ENCODE data around the gene FOSL2.

DNA sequence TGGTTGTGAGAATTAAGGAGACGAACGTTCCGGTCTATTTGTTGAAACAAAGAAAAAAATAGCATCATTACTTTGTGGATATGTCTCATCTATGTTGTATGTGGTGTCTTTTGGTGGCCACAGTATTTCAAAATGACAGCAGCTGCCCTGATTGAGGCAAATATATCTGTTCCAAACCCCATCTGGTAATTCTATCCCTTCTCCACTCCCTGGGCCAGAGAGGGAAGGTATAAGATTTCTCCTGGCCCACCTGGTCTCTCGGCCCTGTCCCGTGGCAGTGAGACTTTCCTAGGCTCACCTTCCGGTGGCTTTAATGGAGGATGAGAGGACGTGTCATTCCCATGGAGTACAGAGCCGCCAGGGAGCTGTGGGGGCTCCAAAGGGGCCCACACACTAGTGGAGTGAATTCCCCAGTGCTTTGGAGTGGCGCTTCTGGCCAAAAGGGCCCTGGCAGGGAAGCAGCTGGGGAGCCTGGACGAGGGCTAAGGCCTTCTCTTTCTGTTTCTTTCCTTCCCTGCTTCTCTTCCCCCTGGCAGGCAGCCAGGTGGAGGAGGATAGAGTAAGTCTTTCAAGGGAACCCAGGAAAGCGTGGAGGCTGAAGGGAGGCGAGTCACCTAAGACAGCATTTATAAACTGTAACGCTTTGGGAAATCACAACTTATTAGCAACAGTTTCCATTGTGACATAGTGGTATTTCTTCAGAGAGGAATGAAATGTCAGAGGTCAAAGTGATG, 5.6 kb downstream of the FOSL2 start:
- TF ChIP-seq CTCF (IDR thresholded peaks at IDR 0.05) (no peak), ZFX (IDR thresholded peaks at IDR 0.05; ENCODE audit: borderline replicate concordance) (no peak)

All from 22Rv1 (cell line).